Panc1 (cell line): ENCODE data around the gene ARHGEF2. TPM values are rescaled to one million over a fixed set of nuclear protein-coding genes. Genes with fewer than 3 reads are reported as not detected.

ENCODE experiments used
- ATAC-seq: fragments of 200-7000 bp; cut with Tn5 transposase; 2 replicates; pipeline ENCODE4 v1.9.1; 2020; ENCODE audit warnings: mild to moderate bottlenecking, moderate library complexity
- BruUV-seq: library from RNA; stranded (reverse); fragments of 400-500 nt; replicated peaks from 2 replicates; lab custom pipeline; 2021; lab: Mats Ljungman, UMichigan
- CTCF ChIA-PET: fragments of 300-600 bp; sonication (Branson Sonifier 250); formaldehyde crosslinking; loops from one replicate; lab custom pipeline; 2022; ENCODE audit warnings: antibody characterized with exemption; lab: Charles Lee
- POLR2A ChIA-PET: fragments of 300-600 bp; sonication (Branson Sonifier 250); formaldehyde crosslinking; loops from one replicate; lab custom pipeline; 2022; ENCODE audit warnings: antibody characterized with exemption; lab: Charles Lee
- DNase-seq: peaks from one replicate; pipeline ENCODE4 v3.0.0-alpha.2; 2010; ENCODE audit warnings: low read depth, low spot score
- H3K27ac ChIP-seq: 2 replicates; pipeline ENCODE4 v1.5.1; 2011; ENCODE audit warnings: mild to moderate bottlenecking, low read length, inconsistent platforms
- H3K27me3 ChIP-seq: fragments of 200-500 bp; sonication (Bioruptor generic); 2 replicates; pipeline ENCODE4 v1.6.0; 2014; ENCODE audit warnings: low read length, inconsistent platforms; ENCODE audit not compliant: control insufficient read depth, insufficient read depth
- H3K36me3 ChIP-seq: fragments of 200-500 bp; sonication (Bioruptor generic); 2 replicates; pipeline ENCODE4 v1.5.1; 2014; ENCODE audit warnings: inconsistent platforms, mild to moderate bottlenecking, low read length, moderate library complexity; ENCODE audit not compliant: control insufficient read depth, insufficient read depth
- H3K4me1 ChIP-seq: 2 replicates; pipeline ENCODE4 v1.5.1; 2011; ENCODE audit warnings: inconsistent platforms, mild to moderate bottlenecking, low read length, moderate library complexity; ENCODE audit not compliant: control insufficient read depth, insufficient read depth
- H3K4me3 ChIP-seq, 2 experiments: 2 replicates each; pipeline ENCODE4 v1.5.1; 2011 to 2012; ENCODE audit warnings: low read depth in 2 of 2, low read length in 2 of 2, mild to moderate bottlenecking in 2 of 2, inconsistent platforms in 1 of 2, moderate library complexity in 1 of 2
- H3K9me3 ChIP-seq: fragments of 200-500 bp; sonication (Bioruptor generic); 2 replicates; pipeline ENCODE4 v1.5.1; 2014; ENCODE audit warnings: low read depth, mild to moderate bottlenecking, inconsistent platforms, low read length, moderate library complexity; ENCODE audit not compliant: control insufficient read depth, insufficient read depth
- CTCF ChIP-seq: fragments of 450-650 bp; IDR thresholded peaks from 2 replicates; pipeline ENCODE4 v1.5.1; 2017; ENCODE audit warnings: mild to moderate bottlenecking
- POLR2AphosphoS5 ChIP-seq: IDR thresholded peaks from 2 replicates; pipeline ENCODE4 v1.6.1; 2012; ENCODE audit warnings: mild to moderate bottlenecking, low read depth, low read length, moderate library complexity
- REST ChIP-seq, 2 experiments: IDR thresholded peaks; 2 replicates each; pipeline ENCODE4 v1.6.1; 2011 to 2012; ENCODE audit warnings: low read depth in 2 of 2, control low read depth in 1 of 2, low read length in 1 of 2, mild to moderate bottlenecking in 1 of 2, moderate library complexity in 1 of 2; ENCODE audit not compliant: insufficient read depth in 1 of 2
- SIN3A ChIP-seq: IDR thresholded peaks from 2 replicates; pipeline ENCODE4 v1.6.1; 2012; ENCODE audit warnings: low read depth, mild to moderate bottlenecking, low read length, moderate library complexity, borderline replicate concordance; ENCODE audit not compliant: insufficient read depth
- TCF7L2 ChIP-seq: IDR thresholded peaks from 2 replicates; pipeline ENCODE4 v1.6.1; 2011; ENCODE audit warnings: mild to moderate bottlenecking, low read depth, low read length, inconsistent platforms
- in situ Hi-C: cut with HindIII; loops from 2 replicates; pipeline ENCODE4 v1.10.0; 2016; ENCODE audit warnings: low sequenced_read_pairs, low pct_unique_long_range_greater_than_20kb
- intact Hi-C: fragments of 100-400 bp; cut with micrococcal nuclease; formaldehyde crosslinking; loops from one replicate; pipeline ENCODE4 v1.10.0; 2022; ENCODE audit not compliant: unreplicated experiment
- total RNA-seq: library from RNA; stranded (reverse); gene quantifications from one replicate; pipeline ENCODE4 v1.2.1, GENCODE V29; 2021; ENCODE audit not compliant: unreplicated experiment

ARHGEF2 gene
- total RNA-seq, 1 experiment from 2014 or later = 87.0 TPM

DNA sequence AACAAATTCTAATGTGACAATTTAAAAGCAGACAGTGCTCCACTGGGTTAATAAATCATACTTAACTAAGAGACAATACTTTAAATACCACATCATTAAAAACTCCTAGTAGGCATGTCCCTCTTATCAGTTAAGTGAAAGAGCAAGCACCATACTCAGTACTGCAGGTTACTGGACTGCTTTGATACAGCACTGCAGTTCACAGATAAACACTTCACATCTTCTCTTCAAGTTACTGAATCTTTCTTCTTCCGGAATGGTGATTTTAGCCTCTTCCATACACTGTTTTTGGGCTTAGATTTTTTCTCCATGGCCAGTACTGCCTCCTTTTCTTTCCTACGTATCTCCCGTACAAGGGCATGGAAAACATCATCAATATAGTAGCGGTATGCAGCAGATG lies 78.2 kb downstream of the ARHGEF2 start:
- POLR2A ChIA-PET = interaction anchor here (0.5 kb wide), 1 partner anchor 173 kb away, joined by 10 read pairs; no protein-coding TSS in a partner anchor
- Histone ChIP-seq H3K4me1 (no peaks in the 10 kb centered on the region), H3K9me3 (no peaks in the 10 kb centered on the region), H3K4me3 (no peak overlapping the region), H3K27ac (no peak overlapping the region), H3K36me3 (peaks cover 35% of the 10 kb centered on the region), H3K27me3 (no peaks in the 10 kb centered on the region)
- no peak for TF ChIP-seq REST (IDR thresholded peaks at IDR 0.05; ENCODE audit: insufficient read depth in 1 of 2, low read depth in 2 of 2, low read length in 1 of 2)
- TF ChIP-seq CTCF = no peak
- TF ChIP-seq SIN3A = no peak
- no peak for TF ChIP-seq TCF7L2
- no peak for TF ChIP-seq POLR2AphosphoS5
- DNase-seq (no peak), ATAC-seq (no peak)
- in situ Hi-C loops (no loop called here), intact Hi-C loops (no loop called here)
- CTCF ChIA-PET = no interaction called here
- no TSS peak for BruUV-seq

GRCh38 chr1:155899683-155900082 lies 78.7 kb downstream of the ARHGEF2 start:
- ATAC-seq (no peak), DNase-seq (no peak)
- no peak for TF ChIP-seq SIN3A
- no peak for TF ChIP-seq REST (IDR thresholded peaks at IDR 0.05; ENCODE audit: insufficient read depth in 1 of 2, low read depth in 2 of 2, low read length in 1 of 2)
- TF ChIP-seq POLR2AphosphoS5 = no peak
- TF ChIP-seq CTCF = no peak
- TF ChIP-seq TCF7L2 = no peak
- ChIA-PET POLR2A (interaction anchor here (0.5 kb wide), 1 partner anchor 172 kb away, joined by 10 read pairs; no protein-coding TSS in a partner anchor), CTCF (no interaction called here)
- Histone ChIP-seq H3K4me3 (no peak overlapping the region), H3K27me3 (no peaks in the 10 kb centered on the region), H3K36me3 (peaks cover 32% of the 10 kb centered on the region), H3K4me1 (no peaks in the 10 kb centered on the region), H3K27ac (no peak overlapping the region), H3K9me3 (no peaks in the 10 kb centered on the region)
- intact Hi-C loops = no loop called here
- in situ Hi-C loops = no loop called here
- TSS peak; percentile 62 for BruUV-seq
